Activated CD4-positive, alpha-beta T cell treated with anti-CD3 and anti-CD28 coated beads, Interleukin-2, amount 50 U/mL, for 4 hours (primary cell): ENCODE results near the gene USE1.
"Not testable (repeated sequence)": the region's sequence is repeated elsewhere in the genome, so short reads cannot be mapped to it uniquely, and the experiment has no call there.

ENCODE experiments used
- DNase-seq, 2 experiments: peaks; one replicate each; pipeline ENCODE4 v3.0.0-alpha.2; 2020

Gene USE1

GRCh38 chr19:17215127-17215971 is at the start of gene USE1:
Gene USE1, plus strand, starts transcription at chr19:17215357. Its CDS starts 49 bp downstream, at chr19:17215406.
- DNase-seq, result peak; percentile 81 to 84

- no peak for DNase-seq
Measured at GRCh38 chr19:17165715-17166114, 49.4 kb upstream of the USE1 start.

- no peak for DNase-seq
Measured at GRCh38 chr19:17170538-17171297, 44.4 kb upstream of the USE1 start.

- no peak for DNase-seq
Measured at GRCh38 chr19:17171874-17172273, 43.3 kb upstream of the USE1 start.

GRCh38 chr19:17172624-17173345 is 42.4 kb upstream of the USE1 start:
- no peak for DNase-seq

- no peak for DNase-seq
Measured at GRCh38 chr19:17178291-17178690, 36.9 kb upstream of the USE1 start.

- no peak for DNase-seq
Measured at GRCh38 chr19:17180997-17181702, 34.0 kb upstream of the USE1 start.

- peak in 1 of 2 experiments; percentile 6 for DNase-seq
Measured at GRCh38 chr19:17183271-17183761, 31.8 kb upstream of the USE1 start.

- DNase-seq, result no peak
Measured at GRCh38 chr19:17183858-17184321, 31.3 kb upstream of the USE1 start.

- DNase-seq, result peak in 1 of 2 experiments; percentile 17
Measured at GRCh38 chr19:17184371-17184841, 30.8 kb upstream of the USE1 start.

GRCh38 chr19:17185590-17185989 is 29.6 kb upstream of the USE1 start:
- DNase-seq, result no peak

GRCh38 chr19:17191736-17192135 is 23.4 kb upstream of the USE1 start:
- DNase-seq, result not testable (repeated sequence)

- DNase-seq, result no peak
Measured at GRCh38 chr19:17192751-17193150, 22.4 kb upstream of the USE1 start.

- DNase-seq, result no peak
Measured at GRCh38 chr19:17194608-17195007, 20.5 kb upstream of the USE1 start.

GRCh38 chr19:17195106-17195505 is 20.1 kb upstream of the USE1 start:
- DNase-seq, result no peak

GRCh38 chr19:17196610-17197009 is 18.5 kb upstream of the USE1 start:
- DNase-seq, result no peak

GRCh38 chr19:17197666-17198065 is 17.5 kb upstream of the USE1 start:
- DNase-seq, result no peak

- no peak for DNase-seq
Measured at GRCh38 chr19:17200408-17201079, 14.6 kb upstream of the USE1 start.

- DNase-seq, result no peak
Measured at GRCh38 chr19:17202249-17202648, 12.9 kb upstream of the USE1 start.

- DNase-seq, result no peak
Measured at GRCh38 chr19:17202713-17203112, 12.4 kb upstream of the USE1 start.
